HL-60 (cell line): ENCODE data around the gene KNSTRN.

ENCODE experiments used
- DNase-seq, 2 experiments: peaks; one replicate each; pipeline ENCODE4 v3.0.0-alpha.2; 2010 to 2020; ENCODE audit warnings: low read depth in 1 of 2, low spot score in 1 of 2
- H3K27ac ChIP-seq: fragments of 250-450 bp; sonication (Bioruptor Pico); replicated peaks from 2 replicates; pipeline ENCODE4 v1.5.1; 2020; ENCODE audit warnings: mild to moderate bottlenecking, moderate library complexity
- H3K27me3 ChIP-seq: fragments of 250-450 bp; sonication (Bioruptor Pico); 2 replicates; pipeline ENCODE4 v1.5.1; 2021; ENCODE audit warnings: mild to moderate bottlenecking, moderate library complexity; ENCODE audit not compliant: insufficient read depth, poor library complexity, severe bottlenecking
- H3K4me3 ChIP-seq: replicated peaks from 2 replicates; pipeline ENCODE4 v1.5.1; 2011; ENCODE audit warnings: mild to moderate bottlenecking, control low read depth, low read length; ENCODE audit not compliant: insufficient read depth
- CTCF ChIP-seq: IDR thresholded peaks from one replicate; pipeline ENCODE4 v1.5.1; 2011; ENCODE audit warnings: low read length, control low read depth, inconsistent platforms; ENCODE audit not compliant: insufficient read depth
- GABPA ChIP-seq: IDR thresholded peaks from 2 replicates; pipeline ENCODE4 v1.6.1; 2012; ENCODE audit warnings: low read depth
- POLR2AphosphoS5 ChIP-seq: IDR thresholded peaks from 2 replicates; pipeline ENCODE4 v1.6.1; 2012; ENCODE audit warnings: low read depth
- REST ChIP-seq: IDR thresholded peaks from 2 replicates; pipeline ENCODE4 v1.6.1; 2012; ENCODE audit warnings: low read depth; ENCODE audit not compliant: insufficient replicate concordance
- SPI1 ChIP-seq: IDR thresholded peaks from 2 replicates; pipeline ENCODE4 v1.6.1; 2012; ENCODE audit warnings: low read depth, mild to moderate bottlenecking, borderline replicate concordance

Gene KNSTRN

GRCh38 chr15:40349163-40349562 is 33.4 kb upstream of the KNSTRN start:
- H3K4me3 ChIP-seq, result no peak overlapping the region
- TF ChIP-seq POLR2AphosphoS5 (no peak), GABPA (no peak), CTCF (no peak), REST (no peak), SPI1 (no peak)
- H3K27ac ChIP-seq, result no peak overlapping the region
- DNase-seq, result no peak
- no peaks in the 10 kb centered on the region for H3K27me3 ChIP-seq

GRCh38 chr15:40352281-40352901 is 30.1 kb upstream of the KNSTRN start:
- Histone ChIP-seq H3K27ac (no peak overlapping the region), H3K4me3 (no peak overlapping the region), H3K27me3 (no peaks in the 10 kb centered on the region)
- no peak for DNase-seq
- TF ChIP-seq POLR2AphosphoS5 (no peak), GABPA (no peak), CTCF (no peak), SPI1 (no peak), REST (no peak)

- H3K27ac ChIP-seq, result no peak overlapping the region
- no peak for DNase-seq
Observed at GRCh38 chr15:40353697-40354096, 28.8 kb upstream of the KNSTRN start.

More at GRCh38 chr15:40353697-40354096, 28.8 kb upstream of the KNSTRN start:
- Histone ChIP-seq H3K27me3 (no peaks in the 10 kb centered on the region), H3K4me3 (no peak overlapping the region)
- TF ChIP-seq CTCF, result no peak
- no peak for TF ChIP-seq SPI1
- no peak for TF ChIP-seq GABPA
- TF ChIP-seq POLR2AphosphoS5, result no peak
- TF ChIP-seq REST, result no peak
